Bronchial epithelial cell (primary cell): Measurements from ENCODE around the gene KLK3. TPM values are rescaled to one million over a fixed set of nuclear protein-coding genes. Genes with fewer than 3 reads are reported as not detected.

Experiments
- DNase-seq: peaks from one replicate; pipeline ENCODE4 v3.0.0-alpha.2; 2010; ENCODE audit warnings: low read depth
- FAIRE-seq: peaks from 2 replicates; lab custom pipeline; 2011; peaks lifted over from hg19 to GRCh38; lab: Jason Lieb, UNC
- H3K27me3 ChIP-seq: 2 replicates; pipeline ENCODE4 v1.5.1; 2011; ENCODE audit warnings: low read length; ENCODE audit not compliant: control insufficient read depth, insufficient read depth
- H3K36me3 ChIP-seq: 2 replicates; pipeline ENCODE4 v1.5.1; 2011; ENCODE audit warnings: low read length; ENCODE audit not compliant: control insufficient read depth, insufficient read depth
- H3K4me3 ChIP-seq: 2 replicates; pipeline ENCODE4 v1.5.1; 2011; ENCODE audit warnings: mild to moderate bottlenecking, low read depth, low read length, control low read depth
- CTCF ChIP-seq: IDR thresholded peaks from 2 replicates; pipeline ENCODE4 v1.5.1; 2011; ENCODE audit warnings: mild to moderate bottlenecking, moderate library complexity, low read length, control low read depth, inconsistent platforms; ENCODE audit not compliant: insufficient read depth, severe bottlenecking
- total RNA-seq: library from RNA; depleted of rRNA; stranded (reverse); fragments of >200 nt; gene quantifications from 2 replicates; pipeline ENCODE4 v1.2.1, GENCODE V29; 2014

The KLK3 gene
- total RNA-seq, 1 donor from 2014 or later = not detected

GRCh38 chr19:50874211-50874610 lies 19.5 kb downstream of the KLK3 start:
- Histone ChIP-seq H3K36me3 (no peaks in the 10 kb centered on the region), H3K27me3 (no peaks in the 10 kb centered on the region), H3K4me3 (no peak overlapping the region)
- DNase-seq (no peak), FAIRE-seq (no peak)
- no peak for TF ChIP-seq CTCF

- no peak for TF ChIP-seq CTCF
- Histone ChIP-seq H3K36me3 (no peaks in the 10 kb centered on the region), H3K27me3 (no peaks in the 10 kb centered on the region), H3K4me3 (no peak overlapping the region)
- DNase-seq (no peak), FAIRE-seq (no peak)
Measured at GRCh38 chr19:50875795-50876422, 21.2 kb downstream of the KLK3 start.

- no peak for TF ChIP-seq CTCF
- H3K36me3 ChIP-seq = no peaks in the 10 kb centered on the region
- DNase-seq (no peak), FAIRE-seq (no peak)
- H3K27me3 ChIP-seq = no peaks in the 10 kb centered on the region
- no peak overlapping the region for H3K4me3 ChIP-seq
Measured at GRCh38 chr19:50876456-50876855, 21.7 kb downstream of the KLK3 start.

GRCh38 chr19:50877338-50877737 lies 22.6 kb downstream of the KLK3 start:
- no peaks in the 10 kb centered on the region for H3K27me3 ChIP-seq
- FAIRE-seq (no peak), DNase-seq (no peak)

GRCh38 chr19:50878851-50879250 lies 24.1 kb downstream of the KLK3 start:
- Histone ChIP-seq H3K36me3 (no peaks in the 10 kb centered on the region), H3K4me3 (no peak overlapping the region), H3K27me3 (no peaks in the 10 kb centered on the region)
- no peak for DNase-seq
- no peak for FAIRE-seq
- TF ChIP-seq CTCF = no peak

More at GRCh38 chr19:50877338-50877737, 22.6 kb downstream of the KLK3 start:
- Histone ChIP-seq H3K4me3 (no peak overlapping the region), H3K36me3 (no peaks in the 10 kb centered on the region)
- no peak for TF ChIP-seq CTCF

- DNase-seq = no peak
- Histone ChIP-seq H3K27me3 (no peaks in the 10 kb centered on the region), H3K4me3 (no peak overlapping the region), H3K36me3 (no peaks in the 10 kb centered on the region)
- TF ChIP-seq CTCF = no peak
- no peak for FAIRE-seq
Measured at GRCh38 chr19:50880241-50880640, 25.5 kb downstream of the KLK3 start.
